ENCODE measurements around the gene SLC12A1. TPM values are rescaled to one million over a fixed set of nuclear protein-coding genes. Genes with fewer than 3 reads are reported as not detected.

Gene SLC12A1
- total RNA-seq, 4 donors from 2014 or later = not detected

- Histone ChIP-seq H3K4me1 (no peaks in the 10 kb centered on the region), H3K27me3 (no peaks in the 10 kb centered on the region), H3K4me3 (no peak overlapping the region), H3K9me3 (no peaks in the 10 kb centered on the region), H3K36me3 (no peaks in the 10 kb centered on the region), H3K27ac (no peak overlapping the region)
- no peak for DNase-seq
- no peak for TF ChIP-seq POLR2AphosphoS5 (IDR thresholded peaks at IDR 0.05)
- TF ChIP-seq CTCF (IDR thresholded peaks at IDR 0.05) = no peak
- no peak for TF ChIP-seq EP300 (IDR thresholded peaks at IDR 0.05; ENCODE audit: low read depth)
- TF ChIP-seq POLR2A (IDR thresholded peaks at IDR 0.05) = no peak
- WGBS, 2 donors (ENCODE audit: low coverage in 1 of 2) = 76 to 88% methylated on average over 4 to 10 of the region's 10 CpGs
- in situ Hi-C loops (cut with MboI; ENCODE audit: low pct_ligation_motif_present in 1 of 4, low pct_unique_long_range_greater_than_20kb in 1 of 4, low sequenced_read_pairs in 3 of 4) (no loop called here), intact Hi-C loops (cut with DNase I; ENCODE audit: low total_unique reads) (no loop called here)
Observed at GRCh38 chr15:48315041-48315440, 108.9 kb downstream of the SLC12A1 start.

GRCh38 chr15:48317221-48317620 is 111.1 kb downstream of the SLC12A1 start:
- intact Hi-C loops (cut with DNase I; ENCODE audit: low total_unique reads) = no loop called here
- in situ Hi-C loops (cut with MboI; ENCODE audit: low pct_ligation_motif_present in 1 of 4, low pct_unique_long_range_greater_than_20kb in 1 of 4, low sequenced_read_pairs in 3 of 4) = no loop called here
- 75 to 89% methylated on average over 1 to 2 of the region's 2 CpGs for WGBS, 2 donors (ENCODE audit: low coverage in 1 of 2)

GRCh38 chr15:48318131-48318530 is 112.0 kb downstream of the SLC12A1 start:
- no peak overlapping the region for H3K4me3 ChIP-seq
- no peak for DNase-seq
- 75 to 100% methylated on average over 1 to 6 of the region's 6 CpGs for WGBS, 2 donors (ENCODE audit: low coverage in 1 of 2)
- no peaks in the 10 kb centered on the region for H3K9me3 ChIP-seq
- H3K27ac ChIP-seq = no peak overlapping the region
- TF ChIP-seq POLR2AphosphoS5 (IDR thresholded peaks at IDR 0.05) = no peak
- no peak for TF ChIP-seq EP300 (IDR thresholded peaks at IDR 0.05; ENCODE audit: low read depth)
- no peak for TF ChIP-seq CTCF (IDR thresholded peaks at IDR 0.05)
- TF ChIP-seq POLR2A (IDR thresholded peaks at IDR 0.05) = no peak
- no peaks in the 10 kb centered on the region for H3K27me3 ChIP-seq
- no peaks in the 10 kb centered on the region for H3K4me1 ChIP-seq
- in situ Hi-C loops (cut with MboI; ENCODE audit: low pct_ligation_motif_present in 1 of 4, low pct_unique_long_range_greater_than_20kb in 1 of 4, low sequenced_read_pairs in 3 of 4) (no loop called here), intact Hi-C loops (cut with DNase I; ENCODE audit: low total_unique reads) (no loop called here)
- no peaks in the 10 kb centered on the region for H3K36me3 ChIP-seq

More at GRCh38 chr15:48317221-48317620, 111.1 kb downstream of the SLC12A1 start:
- H3K27ac ChIP-seq = no peak overlapping the region
- no peaks in the 10 kb centered on the region for H3K4me1 ChIP-seq
- DNase-seq = no peak
- no peak for TF ChIP-seq POLR2A (IDR thresholded peaks at IDR 0.05)
- no peak for TF ChIP-seq POLR2AphosphoS5 (IDR thresholded peaks at IDR 0.05)
- TF ChIP-seq CTCF (IDR thresholded peaks at IDR 0.05) = no peak
- no peak for TF ChIP-seq EP300 (IDR thresholded peaks at IDR 0.05; ENCODE audit: low read depth)
- H3K27me3 ChIP-seq = no peaks in the 10 kb centered on the region
- no peaks in the 10 kb centered on the region for H3K9me3 ChIP-seq
- H3K36me3 ChIP-seq = no peaks in the 10 kb centered on the region
- H3K4me3 ChIP-seq = no peak overlapping the region

- no peaks in the 10 kb centered on the region for H3K9me3 ChIP-seq
- DNase-seq = no peak
- H3K36me3 ChIP-seq = no peaks in the 10 kb centered on the region
- intact Hi-C loops (cut with DNase I; ENCODE audit: low total_unique reads) = no loop called here
- no peak overlapping the region for H3K4me3 ChIP-seq
- peaks cover 0 to 3% (median 0%) of the 10 kb centered on the region in 4 donors for H3K4me1 ChIP-seq
- no peak overlapping the region for H3K27ac ChIP-seq
- 90% methylated on average over 7 of the region's 7 CpGs for WGBS, 2 donors (ENCODE audit: low coverage in 1 of 2)
- no peaks in the 10 kb centered on the region for H3K27me3 ChIP-seq
- in situ Hi-C loops (cut with MboI; ENCODE audit: low pct_ligation_motif_present in 1 of 4, low pct_unique_long_range_greater_than_20kb in 1 of 4, low sequenced_read_pairs in 3 of 4) = no loop called here
- TF ChIP-seq POLR2A (IDR thresholded peaks at IDR 0.05) (no peak), EP300 (IDR thresholded peaks at IDR 0.05; ENCODE audit: low read depth) (no peak)
Observed at GRCh38 chr15:48323294-48323693, 117.2 kb downstream of the SLC12A1 start.

- TF ChIP-seq POLR2AphosphoS5 (IDR thresholded peaks at IDR 0.05) (no peak), POLR2A (IDR thresholded peaks at IDR 0.05) (no peak), EP300 (IDR thresholded peaks at IDR 0.05; ENCODE audit: low read depth) (no peak), CTCF (IDR thresholded peaks at IDR 0.05) (no peak)
- intact Hi-C loops (cut with DNase I; ENCODE audit: low total_unique reads) = no loop called here
- H3K4me3 ChIP-seq = no peak overlapping the region
- in situ Hi-C loops (cut with MboI; ENCODE audit: low pct_ligation_motif_present in 1 of 4, low pct_unique_long_range_greater_than_20kb in 1 of 4, low sequenced_read_pairs in 3 of 4) = no loop called here
- H3K36me3 ChIP-seq = no peaks in the 10 kb centered on the region
- peaks cover 0 to 7% (median 2%) of the 10 kb centered on the region in 4 donors for H3K4me1 ChIP-seq
- 36 to 73% methylated on average over 4 to 5 of the region's 5 CpGs for WGBS, 2 donors (ENCODE audit: low coverage in 1 of 2)
- H3K27ac ChIP-seq = no peak overlapping the region
- no peaks in the 10 kb centered on the region for H3K27me3 ChIP-seq
- no peaks in the 10 kb centered on the region for H3K9me3 ChIP-seq
- DNase-seq = no peak
Observed at GRCh38 chr15:48324949-48325348, 118.8 kb downstream of the SLC12A1 start.

All from transverse colon (tissue), 4 donors.